ENCODE measurements around the gene GOLGA6D.

GRCh38 chr15:75313116-75313845 is 30.6 kb downstream of the GOLGA6D start:
- TF ChIP-seq CTCF (conservative IDR thresholded peaks at IDR 0.05; ENCODE audit: low read depth, low read length) (no peak), EZH2 (IDR thresholded peaks at IDR 0.05; ENCODE audit: low read length, unreplicated experiment) (no peak)

Data from PC-3 (cell line).